Stimulated activated CD4-positive, alpha-beta T cell treated with anti-CD3 and anti-CD28 coated beads, Interleukin-1b, Interleukin-23, amount 100 ng/mL, for 48 hours (primary cell): ENCODE results near the gene UCP2.
A peak's percentile ranks its signal among the peaks of the same experiment; 100 is the strongest.
"Not testable (repeated sequence)": the region's sequence is repeated elsewhere in the genome, so short reads cannot be mapped to it uniquely, and the experiment has no call there.

ENCODE experiments used
- DNase-seq: peaks from one replicate; pipeline ENCODE4 v3.0.0-alpha.2; 2020

The UCP2 gene

GRCh38 chr11:73990730-73991129, 8.1 kb upstream of the UCP2 start:
- DNase-seq = no peak

GRCh38 chr11:73989156-73989555, 6.5 kb upstream of the UCP2 start:
- no peak for DNase-seq

GRCh38 chr11:73988227-73988626, 5.6 kb upstream of the UCP2 start:
- DNase-seq = no peak

GRCh38 chr11:73985661-73986060, 3.0 kb upstream of the UCP2 start:
- DNase-seq = not testable (repeated sequence)

GRCh38 chr11:73983741-73984538, 1.3 kb upstream of the UCP2 start:
- no peak for DNase-seq

- peak; percentile 95 for DNase-seq
These were observed 522 bp upstream of the UCP2 start for GRCh38 chr11:73982990-73983740.

GRCh38 chr11:73981051-73981805, 1.4 kb downstream of the UCP2 start:
- no peak for DNase-seq

GRCh38 chr11:73980001-73980961, 2.4 kb downstream of the UCP2 start:
- DNase-seq = peak; percentile 76

GRCh38 chr11:73978576-73979086, 4.0 kb downstream of the UCP2 start:
- DNase-seq = no peak

- DNase-seq = no peak
These were observed 4.7 kb downstream of the UCP2 start for GRCh38 chr11:73977856-73978519.

- no peak for DNase-seq
These were observed 6.0 kb downstream of the UCP2 start for GRCh38 chr11:73976451-73977151.

GRCh38 chr11:73975479-73975757, 7.2 kb downstream of the UCP2 start:
- DNase-seq = no peak

- no peak for DNase-seq
These were observed 7.8 kb downstream of the UCP2 start for GRCh38 chr11:73974604-73975478.

- no peak for DNase-seq
These were observed 9.8 kb downstream of the UCP2 start for GRCh38 chr11:73972620-73973449.

- DNase-seq = no peak
These were observed 10.5 kb downstream of the UCP2 start for GRCh38 chr11:73972187-73972586.

GRCh38 chr11:73971175-73971719, 11.4 kb downstream of the UCP2 start:
- DNase-seq = no peak

GRCh38 chr11:73969991-73970800, 12.4 kb downstream of the UCP2 start:
- DNase-seq = no peak

GRCh38 chr11:73969091-73969490, 13.6 kb downstream of the UCP2 start:
- no peak for DNase-seq
